ENCODE measurements around the gene TEX2.

TEX2 gene

DNA sequence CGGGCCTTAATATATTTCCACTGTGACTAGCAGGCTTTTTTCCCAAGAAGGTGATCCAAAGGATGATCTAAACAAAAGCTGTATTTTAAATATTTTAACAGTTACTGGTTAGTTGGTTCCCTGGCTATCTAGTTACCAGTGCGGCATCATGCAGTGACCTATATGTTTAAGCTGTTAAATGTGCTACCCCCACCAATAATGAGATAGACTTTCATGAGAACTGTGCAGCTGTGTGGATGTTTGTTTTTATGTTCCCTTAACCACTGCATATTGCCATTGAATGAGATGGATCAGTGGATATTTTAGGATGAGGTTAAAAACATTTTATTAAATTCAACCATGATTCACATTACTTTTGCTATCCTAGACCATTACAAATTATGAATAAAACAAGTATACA lies 150.1 kb downstream of the TEX2 start:
- Histone ChIP-seq H3K27me3 (ENCODE audit: insufficient read depth, low read length) (no peaks in the 10 kb centered on the region), H3K27ac (ENCODE audit: low read depth, low read length) (no peak overlapping the region), H3K36me3 (ENCODE audit: insufficient read depth, low read length) (no peaks in the 10 kb centered on the region), H3K4me1 (ENCODE audit: control insufficient read depth, insufficient read depth, low read length, unreplicated experiment) (peaks cover 32% of the 10 kb centered on the region), H3K79me2 (ENCODE audit: control insufficient read depth, insufficient read depth, low read length, unreplicated experiment) (peaks cover 18% of the 10 kb centered on the region), H3K4me3 (ENCODE audit: low read depth, low read length) (no peak overlapping the region), H2AFZ (ENCODE audit: low read length, unreplicated experiment) (no peak overlapping the region)

DNA sequence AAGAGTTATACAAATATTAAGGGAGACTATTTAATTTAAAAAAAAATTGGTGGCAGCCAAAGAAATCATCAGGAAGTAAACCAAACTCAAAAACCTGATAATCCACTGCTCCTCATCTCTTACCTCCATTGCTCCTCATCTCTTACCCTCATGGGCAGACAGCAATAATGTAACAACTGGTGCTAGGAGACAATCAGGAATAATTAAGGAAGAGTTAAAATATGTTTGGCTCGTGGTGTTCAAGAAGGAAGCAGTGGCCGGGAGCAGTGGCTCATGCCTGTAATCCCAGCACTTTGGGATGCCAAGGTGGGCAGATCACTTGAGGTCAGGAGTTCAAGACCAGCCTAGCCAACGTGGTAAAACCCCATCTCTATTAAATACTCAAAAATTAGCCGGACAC lies 151.2 kb downstream of the TEX2 start:
- peaks cover 14% of the 10 kb centered on the region for H3K79me2 ChIP-seq (ENCODE audit: control insufficient read depth, insufficient read depth, low read length, unreplicated experiment)

DNA sequence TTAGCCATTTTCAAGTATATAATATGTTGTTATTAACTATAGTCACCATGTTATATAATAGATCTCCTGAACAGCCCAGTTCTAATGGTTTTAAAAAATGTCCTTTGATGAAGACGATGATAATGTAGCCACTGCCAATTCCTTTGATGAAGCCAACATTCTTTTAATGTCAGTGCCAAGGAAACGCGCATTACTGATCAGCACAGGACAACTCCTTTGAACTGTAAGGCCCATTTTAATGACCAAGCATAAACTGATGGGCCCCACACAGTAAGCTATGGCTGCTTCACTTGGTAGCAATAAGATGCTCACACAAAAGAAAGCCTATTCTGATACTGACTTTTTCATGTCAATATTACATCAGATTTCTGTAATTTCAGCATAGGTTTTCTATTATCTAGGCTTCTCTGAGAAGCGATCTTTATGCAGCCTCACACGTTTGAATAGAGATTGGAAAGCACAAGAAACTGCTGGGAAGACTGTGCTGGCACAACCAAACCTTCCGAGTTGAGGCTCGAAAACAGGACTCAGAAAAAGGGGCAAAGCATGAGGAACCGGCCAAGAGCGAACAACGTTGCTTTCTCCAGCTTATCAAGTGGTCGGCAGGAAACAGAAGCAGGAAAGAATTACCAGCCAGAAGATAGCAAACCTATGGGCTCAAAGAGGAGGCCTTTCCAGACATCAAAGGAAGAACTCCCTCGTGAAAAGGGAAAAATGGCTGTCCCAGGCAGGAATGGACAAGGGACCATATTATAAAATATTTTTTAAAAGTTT lies 152.5 kb downstream of the TEX2 start:
- Histone ChIP-seq H3K27ac (ENCODE audit: low read depth, low read length) (no peak overlapping the region), H3K4me3 (ENCODE audit: low read depth, low read length) (no peak overlapping the region), H3K27me3 (ENCODE audit: insufficient read depth, low read length) (no peaks in the 10 kb centered on the region), H2AFZ (ENCODE audit: low read length, unreplicated experiment) (no peak overlapping the region), H3K4me1 (ENCODE audit: control insufficient read depth, insufficient read depth, low read length, unreplicated experiment) (peaks cover 29% of the 10 kb centered on the region), H3K79me2 (ENCODE audit: control insufficient read depth, insufficient read depth, low read length, unreplicated experiment) (peaks cover 14% of the 10 kb centered on the region), H3K36me3 (ENCODE audit: insufficient read depth, low read length) (no peaks in the 10 kb centered on the region)

More for the DNA sequence above, 151.2 kb downstream of the TEX2 start:
- H3K36me3 ChIP-seq (ENCODE audit: insufficient read depth, low read length), result no peaks in the 10 kb centered on the region
- no peak overlapping the region for H3K27ac ChIP-seq (ENCODE audit: low read depth, low read length)
- H3K27me3 ChIP-seq (ENCODE audit: insufficient read depth, low read length), result no peaks in the 10 kb centered on the region
- no peak overlapping the region for H3K4me3 ChIP-seq (ENCODE audit: low read depth, low read length)
- H2AFZ ChIP-seq (ENCODE audit: low read length, unreplicated experiment), result no peak overlapping the region
- H3K4me1 ChIP-seq (ENCODE audit: control insufficient read depth, insufficient read depth, low read length, unreplicated experiment), result peaks cover 31% of the 10 kb centered on the region

DNA sequence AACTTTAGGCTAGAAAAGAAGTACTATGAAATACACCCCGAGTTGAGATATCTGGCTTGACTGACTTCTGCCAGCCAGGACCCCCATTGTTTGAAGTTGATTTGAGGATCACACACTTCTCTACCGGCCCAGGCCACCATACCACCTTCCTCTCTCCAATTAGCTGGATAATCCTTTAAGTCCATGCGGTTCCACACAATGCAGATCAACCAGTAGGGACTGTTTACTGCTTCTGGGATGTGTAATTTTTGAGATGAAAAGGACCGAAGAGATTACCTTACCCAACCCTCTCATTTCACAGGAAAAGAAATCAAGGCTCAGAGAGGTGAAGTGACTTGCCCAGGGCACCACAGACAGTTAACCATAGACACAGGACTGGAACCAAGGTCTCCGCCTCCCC lies 153.7 kb downstream of the TEX2 start:
- Histone ChIP-seq H3K4me3 (ENCODE audit: low read depth, low read length) (no peak overlapping the region), H3K36me3 (ENCODE audit: insufficient read depth, low read length) (no peaks in the 10 kb centered on the region), H3K27me3 (ENCODE audit: insufficient read depth, low read length) (no peaks in the 10 kb centered on the region), H3K79me2 (ENCODE audit: control insufficient read depth, insufficient read depth, low read length, unreplicated experiment) (peaks cover 12% of the 10 kb centered on the region), H2AFZ (ENCODE audit: low read length, unreplicated experiment) (no peak overlapping the region), H3K4me1 (ENCODE audit: control insufficient read depth, insufficient read depth, low read length, unreplicated experiment) (peaks cover 18% of the 10 kb centered on the region), H3K27ac (ENCODE audit: low read depth, low read length) (no peak overlapping the region)

DNA sequence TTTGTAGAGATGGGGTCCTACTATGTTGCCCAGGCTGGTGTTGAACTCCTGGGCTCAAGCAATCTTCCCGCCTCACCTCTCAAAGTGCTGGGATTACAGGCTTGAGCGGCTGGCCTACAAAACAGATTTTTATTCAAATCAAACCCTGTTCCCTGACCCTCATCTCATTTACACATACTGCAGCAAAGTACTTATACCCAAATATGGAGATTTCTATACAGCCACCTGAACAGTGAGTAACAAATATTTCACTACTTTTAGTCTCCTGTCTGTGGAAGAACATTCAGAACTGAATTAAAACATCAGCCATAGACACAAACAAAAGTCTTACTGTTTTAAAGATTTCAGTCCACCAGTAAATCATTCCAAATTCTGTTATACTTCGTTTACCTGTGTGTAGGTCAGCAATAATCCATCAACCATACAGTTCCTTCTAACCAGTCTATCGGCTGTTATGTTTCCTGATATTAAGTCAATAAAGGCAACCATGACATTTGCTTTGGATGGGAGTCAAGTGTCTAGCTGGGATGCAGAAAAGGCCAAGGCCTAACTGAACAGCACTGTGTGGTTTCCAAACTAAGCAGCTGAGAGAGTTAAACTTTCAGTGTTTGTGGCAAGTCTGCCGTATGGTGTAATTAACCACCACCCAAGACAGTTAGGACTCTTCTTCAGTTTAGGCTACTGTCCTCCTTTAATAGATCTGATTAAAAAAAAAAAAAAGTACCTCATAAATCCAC lies 155.4 kb downstream of the TEX2 start:
- H3K4me1 ChIP-seq (ENCODE audit: control insufficient read depth, insufficient read depth, low read length, unreplicated experiment), result peaks cover 34% of the 10 kb centered on the region
- H3K36me3 ChIP-seq (ENCODE audit: insufficient read depth, low read length), result no peaks in the 10 kb centered on the region
- no peak overlapping the region for H2AFZ ChIP-seq (ENCODE audit: low read length, unreplicated experiment)
- H3K27ac ChIP-seq (ENCODE audit: low read depth, low read length), result no peak overlapping the region
- peaks cover 5% of the 10 kb centered on the region for H3K79me2 ChIP-seq (ENCODE audit: control insufficient read depth, insufficient read depth, low read length, unreplicated experiment)
- no peaks in the 10 kb centered on the region for H3K27me3 ChIP-seq (ENCODE audit: insufficient read depth, low read length)
- no peak overlapping the region for H3K4me3 ChIP-seq (ENCODE audit: low read depth, low read length)

DNA sequence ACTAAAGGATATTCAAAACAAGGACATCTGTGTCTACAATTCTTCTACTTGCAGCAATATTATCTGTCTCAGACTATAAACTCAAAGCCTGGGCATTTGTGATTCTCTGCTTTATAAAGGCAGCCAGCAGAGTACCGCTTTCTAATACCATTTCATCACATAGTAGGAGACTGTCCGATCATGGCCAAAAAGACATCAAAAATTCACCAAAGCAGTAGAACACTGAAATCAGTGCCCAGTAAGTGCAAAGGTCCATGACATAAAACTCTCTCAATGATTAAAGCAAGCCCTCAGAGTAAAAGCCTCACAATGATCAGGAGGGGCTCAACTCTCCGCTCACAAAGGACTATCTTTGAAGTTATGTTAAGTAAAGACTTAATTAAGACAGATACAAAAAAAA lies 156.1 kb downstream of the TEX2 start:
- peaks cover 4% of the 10 kb centered on the region for H3K79me2 ChIP-seq (ENCODE audit: control insufficient read depth, insufficient read depth, low read length, unreplicated experiment)
- H3K27me3 ChIP-seq (ENCODE audit: insufficient read depth, low read length), result no peaks in the 10 kb centered on the region
- H3K4me1 ChIP-seq (ENCODE audit: control insufficient read depth, insufficient read depth, low read length, unreplicated experiment), result peaks cover 37% of the 10 kb centered on the region
- no peak overlapping the region for H3K4me3 ChIP-seq (ENCODE audit: low read depth, low read length)
- no peak overlapping the region for H3K27ac ChIP-seq (ENCODE audit: low read depth, low read length)
- no peaks in the 10 kb centered on the region for H3K36me3 ChIP-seq (ENCODE audit: insufficient read depth, low read length)
- H2AFZ ChIP-seq (ENCODE audit: low read length, unreplicated experiment), result no peak overlapping the region

DNA sequence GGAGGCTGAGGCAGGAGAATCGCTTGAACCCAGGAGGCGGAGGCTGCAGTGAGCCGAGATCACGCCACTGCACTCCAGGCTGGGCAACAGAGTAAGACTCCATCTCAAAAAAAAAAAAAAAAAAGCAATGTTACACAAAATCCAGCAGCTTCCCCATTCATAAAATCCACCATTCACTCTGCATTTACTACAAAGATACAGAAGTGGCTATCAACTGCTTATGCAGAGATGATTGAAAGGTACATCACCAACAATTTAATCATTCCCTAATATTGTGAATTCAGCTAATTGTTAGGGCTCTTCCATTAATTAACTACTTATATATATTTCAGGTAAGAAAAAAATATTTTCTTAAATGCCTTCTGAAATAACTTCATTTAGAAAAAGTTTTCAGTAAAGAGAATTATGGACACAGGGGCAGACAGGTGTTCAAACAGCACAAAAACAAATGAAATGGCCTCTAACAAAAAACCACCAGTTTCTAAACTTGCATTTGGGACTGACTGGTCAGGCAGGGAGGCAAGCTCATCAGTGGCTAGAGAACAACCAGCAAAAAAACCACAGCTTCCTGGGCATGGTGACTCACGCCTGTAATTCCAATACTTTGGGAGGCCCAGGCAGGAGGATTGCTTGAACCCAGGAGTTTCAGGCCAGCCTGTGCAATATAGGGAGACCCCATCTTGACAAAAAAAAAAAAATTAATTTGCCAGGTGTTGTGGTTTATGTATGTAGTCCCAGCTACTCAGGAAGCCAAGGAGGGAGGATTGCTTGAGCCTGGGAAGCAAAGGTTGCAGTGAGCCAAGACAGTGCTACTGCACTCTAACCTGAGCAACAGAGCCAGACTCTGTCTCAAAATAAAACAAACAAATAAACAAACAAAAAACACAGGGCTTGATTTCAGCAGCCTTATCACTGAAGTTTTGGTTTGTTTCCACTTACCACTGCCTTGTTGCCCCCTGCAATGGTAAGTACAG lies 159.4 kb downstream of the TEX2 start:
- peaks cover 30% of the 10 kb centered on the region for H3K4me1 ChIP-seq (ENCODE audit: control insufficient read depth, insufficient read depth, low read length, unreplicated experiment)
- no peaks in the 10 kb centered on the region for H3K79me2 ChIP-seq (ENCODE audit: control insufficient read depth, insufficient read depth, low read length, unreplicated experiment)
- H3K27ac ChIP-seq (ENCODE audit: low read depth, low read length), result no peak overlapping the region

DNA sequence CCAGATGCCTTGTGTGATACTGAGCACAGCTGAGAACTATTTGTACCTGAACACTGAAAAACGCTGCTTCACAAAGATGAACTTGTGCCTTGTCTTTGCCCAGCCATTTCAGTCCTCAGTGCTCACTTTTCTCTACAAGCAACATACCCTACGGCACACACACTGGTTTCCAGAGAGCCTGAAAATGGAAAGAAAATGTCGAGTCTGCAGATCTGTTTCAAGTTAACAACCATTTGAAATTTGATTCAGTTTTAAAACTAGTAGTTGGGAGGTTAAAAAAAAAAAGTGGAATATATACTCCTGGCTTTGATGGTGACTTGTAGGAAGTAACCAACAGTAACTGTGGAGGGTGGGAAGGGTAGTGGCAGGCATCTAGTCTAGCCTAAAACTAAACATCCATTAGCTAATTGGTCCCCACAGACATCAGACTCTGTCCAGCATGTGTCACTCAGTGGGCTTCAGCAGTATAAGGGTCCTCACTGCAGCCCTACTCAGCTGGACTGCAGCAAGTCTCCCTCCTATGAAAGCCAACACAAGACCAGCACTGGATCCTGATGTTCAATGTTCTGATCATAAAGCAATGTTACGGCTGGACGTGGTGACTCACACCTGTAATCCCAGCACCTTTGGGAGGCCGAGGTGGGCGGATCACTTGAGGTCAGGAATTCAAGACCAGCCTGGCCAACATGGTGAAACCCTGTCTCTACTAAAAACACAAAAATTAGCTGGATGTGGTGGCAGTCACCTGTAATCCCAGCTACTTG lies 160.3 kb downstream of the TEX2 start:
- Histone ChIP-seq H3K4me3 (ENCODE audit: low read depth, low read length) (no peak overlapping the region), H3K27ac (ENCODE audit: low read depth, low read length) (no peak overlapping the region), H3K36me3 (ENCODE audit: insufficient read depth, low read length) (no peaks in the 10 kb centered on the region), H3K4me1 (ENCODE audit: control insufficient read depth, insufficient read depth, low read length, unreplicated experiment) (peaks cover 30% of the 10 kb centered on the region), H3K79me2 (ENCODE audit: control insufficient read depth, insufficient read depth, low read length, unreplicated experiment) (no peaks in the 10 kb centered on the region), H3K27me3 (ENCODE audit: insufficient read depth, low read length) (no peaks in the 10 kb centered on the region), H2AFZ (ENCODE audit: low read length, unreplicated experiment) (no peak overlapping the region)

More for the DNA sequence above, 159.4 kb downstream of the TEX2 start:
- Histone ChIP-seq H3K4me3 (ENCODE audit: low read depth, low read length) (no peak overlapping the region), H3K36me3 (ENCODE audit: insufficient read depth, low read length) (no peaks in the 10 kb centered on the region), H3K27me3 (ENCODE audit: insufficient read depth, low read length) (no peaks in the 10 kb centered on the region), H2AFZ (ENCODE audit: low read length, unreplicated experiment) (no peak overlapping the region)

DNA sequence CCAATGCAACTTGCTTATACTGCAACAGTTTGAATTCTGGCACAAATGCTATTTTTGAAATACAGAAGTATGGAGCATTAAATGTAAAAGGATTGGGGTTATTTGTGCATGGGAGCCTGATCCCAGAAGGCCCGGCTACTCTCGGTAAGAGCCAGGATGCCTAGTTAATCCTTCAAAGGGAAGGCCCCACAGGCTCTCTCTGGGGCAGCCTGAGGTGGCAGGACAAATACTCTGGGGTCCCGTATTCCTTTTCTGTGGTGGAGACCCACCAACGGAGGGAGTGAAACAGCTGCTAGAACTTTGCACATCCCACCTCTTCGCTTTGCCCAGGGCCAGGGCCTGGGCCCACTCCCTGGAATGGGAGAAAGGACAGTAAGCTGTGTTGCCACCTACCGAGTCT lies 163.5 kb downstream of the TEX2 start:
- H3K36me3 ChIP-seq (ENCODE audit: insufficient read depth, low read length), result no peaks in the 10 kb centered on the region
- no peaks in the 10 kb centered on the region for H3K27me3 ChIP-seq (ENCODE audit: insufficient read depth, low read length)
- no peaks in the 10 kb centered on the region for H3K79me2 ChIP-seq (ENCODE audit: control insufficient read depth, insufficient read depth, low read length, unreplicated experiment)
- no peak overlapping the region for H3K4me3 ChIP-seq (ENCODE audit: low read depth, low read length)
- H3K4me1 ChIP-seq (ENCODE audit: control insufficient read depth, insufficient read depth, low read length, unreplicated experiment), result peaks cover 34% of the 10 kb centered on the region
- H3K27ac ChIP-seq (ENCODE audit: low read depth, low read length), result no peak overlapping the region
- H2AFZ ChIP-seq (ENCODE audit: low read length, unreplicated experiment), result no peak overlapping the region

Measured in ACC112 (cell line).